ENCODE measurements around the gene KRTAP19-4.
"Not testable (repeated sequence)": the region's sequence is repeated elsewhere in the genome, so short reads cannot be mapped to it uniquely, and the experiment has no call there.

Gene KRTAP19-4, protein sequence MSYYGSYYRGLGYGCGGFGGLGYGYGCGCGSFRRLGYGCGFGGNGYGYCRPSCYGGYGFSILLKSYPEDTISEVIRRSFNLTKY

DNA sequence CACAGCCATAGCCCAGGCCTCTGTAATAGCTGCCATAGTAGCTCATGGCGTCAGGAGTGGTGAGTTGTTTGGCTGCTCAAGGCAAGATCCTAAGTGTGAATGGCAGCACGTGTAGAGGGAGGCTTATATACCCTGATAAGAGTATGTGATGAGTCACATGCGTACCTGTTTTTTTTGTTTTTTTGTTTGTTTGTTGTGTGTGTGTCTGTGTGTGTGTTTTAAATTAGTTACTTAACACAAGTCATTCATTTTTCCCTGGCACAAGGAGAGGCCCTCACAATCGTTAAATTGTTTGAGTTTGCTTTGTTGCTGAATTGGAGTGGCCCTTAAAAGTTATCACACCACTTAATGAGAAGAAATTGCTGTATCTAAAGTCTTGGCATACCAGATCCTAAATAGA lies at the start of gene KRTAP19-4:
TSS of gene KRTAP19-4 (minus strand) at position 101 of the 400 bp plus-strand sequence. CDS start at position 46, 55 bp downstream.
- DNase-seq (ENCODE audit: low read depth in 2 of 2), result no peak

DNA sequence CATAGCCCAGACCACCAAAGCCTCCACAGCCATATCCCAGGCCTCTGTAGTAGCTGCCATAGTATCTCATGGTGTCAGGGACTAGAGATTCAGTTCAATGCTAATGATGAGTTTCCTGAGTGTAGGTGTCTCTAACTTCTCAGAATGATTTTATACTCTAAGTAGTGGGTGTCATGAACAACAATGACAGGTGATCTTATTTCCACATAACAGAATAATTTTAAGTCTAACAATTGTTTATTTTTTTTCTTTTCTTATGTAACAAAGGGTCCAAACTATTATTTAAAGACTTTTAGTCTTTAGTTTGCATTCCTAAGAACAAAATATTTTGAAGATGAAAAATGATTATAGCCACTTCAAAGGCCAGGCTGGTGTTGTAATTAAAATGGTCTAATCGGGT lies 44.8 kb upstream of the KRTAP19-4 start, which contains the start of gene KRTAP19-6:
TSS of gene KRTAP19-6 (minus strand) at position 101 of the 400 bp plus-strand sequence. CDS start at position 70, 31 bp downstream.
- no peak for DNase-seq (ENCODE audit: low read depth in 2 of 2)

DNA sequence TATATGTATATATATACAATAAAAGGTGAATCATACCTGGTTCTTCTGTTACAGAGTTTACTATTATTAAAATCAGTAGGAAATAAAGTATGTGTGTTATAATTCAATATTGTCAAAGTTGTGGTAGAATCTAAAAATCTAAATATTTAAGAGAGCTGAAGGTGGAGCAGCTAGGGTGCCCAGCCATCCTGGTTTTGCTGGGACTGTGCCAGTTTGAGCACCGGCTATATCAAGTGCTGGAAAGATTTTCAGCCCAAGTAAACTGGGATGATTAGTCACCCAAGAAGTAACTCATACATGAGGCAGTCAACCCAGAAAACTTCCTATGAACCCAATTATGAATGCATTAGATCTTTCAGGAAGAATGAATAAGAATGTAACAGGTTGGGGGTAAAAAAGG lies 21.9 kb upstream of the KRTAP19-4 start:
- no peak for DNase-seq (ENCODE audit: low read depth in 2 of 2)

DNA sequence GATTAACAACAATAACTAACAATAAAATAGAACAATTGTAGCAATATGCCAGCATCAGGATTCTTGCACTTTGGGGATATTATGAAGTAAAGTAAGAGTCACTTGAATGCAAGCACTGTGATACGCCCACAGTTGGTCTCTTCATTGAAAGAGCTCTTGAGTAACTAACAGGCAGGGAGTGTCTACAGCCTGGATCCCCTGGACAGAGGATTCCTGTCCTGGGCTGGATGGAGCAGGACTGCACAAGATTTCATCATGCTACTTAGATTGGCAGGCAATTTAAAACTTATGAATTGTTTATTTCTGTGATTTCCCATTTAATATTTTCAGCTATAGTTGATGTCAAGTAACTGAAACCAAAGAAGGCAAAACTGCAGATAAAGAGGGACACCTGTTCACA lies 18.7 kb upstream of the KRTAP19-4 start:
- no peak for DNase-seq (ENCODE audit: low read depth in 2 of 2)

DNA sequence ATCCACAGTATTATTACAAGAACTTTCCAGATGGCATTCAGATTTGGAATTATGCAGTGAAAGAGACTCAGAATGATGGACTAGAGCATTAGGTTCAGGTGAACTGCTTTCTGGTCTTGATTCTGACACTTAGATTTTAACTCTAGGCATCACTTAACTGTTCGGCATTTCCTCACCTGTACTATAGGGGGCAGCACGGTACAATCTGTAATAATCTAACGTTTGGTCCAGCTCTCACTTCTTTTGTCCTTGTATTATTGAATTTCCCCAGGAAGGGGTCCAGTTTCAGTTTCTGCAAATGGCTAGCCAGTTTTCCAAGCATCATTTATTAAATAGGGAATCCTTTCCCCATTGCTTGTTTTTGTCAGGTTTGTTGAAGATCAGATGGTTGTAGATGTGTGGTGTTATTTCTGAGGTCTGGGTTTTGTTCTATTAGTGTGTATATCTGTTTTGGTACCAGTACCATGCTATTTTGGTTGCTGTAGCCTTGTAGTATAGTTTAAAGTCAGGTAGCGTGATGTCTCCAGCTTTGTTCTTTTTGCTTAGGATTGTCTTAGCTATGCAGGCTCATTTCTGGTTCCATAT lies 8.7 kb upstream of the KRTAP19-4 start:
- not testable (repeated sequence) for DNase-seq (ENCODE audit: low read depth in 2 of 2)

DNA sequence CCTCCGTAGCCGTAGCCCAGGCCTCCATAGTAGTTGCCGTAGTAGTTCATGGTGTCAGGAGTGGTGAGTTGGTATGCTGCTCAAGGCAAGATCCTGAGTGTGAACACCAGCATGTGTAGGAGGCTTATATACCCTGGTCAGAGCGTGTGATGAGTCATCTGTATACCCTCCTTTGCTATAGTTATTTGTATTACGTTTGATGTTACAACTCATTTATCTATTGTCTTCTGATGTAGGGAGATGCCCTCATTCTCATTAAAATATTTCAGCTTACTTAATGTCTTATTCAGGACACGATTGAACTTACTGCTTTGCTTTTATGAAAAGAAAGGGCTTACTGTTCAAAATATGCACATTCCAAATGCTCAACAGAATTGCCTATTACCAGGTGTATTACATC lies 5.1 kb upstream of the KRTAP19-4 start, which contains the start of gene KRTAP19-5:
TSS of gene KRTAP19-5 (minus strand) at position 101 of the 400 bp plus-strand sequence. CDS start at position 50, 51 bp downstream.
- DNase-seq (ENCODE audit: low read depth in 2 of 2), result no peak

DNA sequence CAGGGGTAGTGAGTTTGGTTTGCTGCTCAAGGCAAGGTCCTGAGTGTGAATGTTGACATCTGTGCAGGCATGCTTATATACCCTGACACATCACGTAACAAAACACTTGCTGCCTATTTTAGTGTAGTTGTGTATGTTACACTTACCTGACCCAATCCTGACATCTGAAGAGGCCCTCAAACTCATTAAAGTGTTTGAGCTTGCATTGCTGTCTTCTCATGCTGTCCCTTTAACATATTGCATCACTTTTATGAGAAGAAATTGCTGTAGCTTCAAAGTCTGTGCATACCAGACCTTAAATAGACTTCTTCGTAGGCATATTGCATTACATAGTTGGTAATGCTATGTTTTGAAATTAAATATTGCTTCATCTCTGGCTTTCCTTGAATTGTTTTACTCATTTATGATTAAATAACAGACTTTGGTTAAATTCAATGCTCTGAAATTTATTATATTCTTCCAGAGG lies 5.0 kb downstream of the KRTAP19-4 start, which contains the start of gene KRTAP19-3:
TSS of gene KRTAP19-3 (minus strand) at position 51 of the 466 bp plus-strand sequence. CDS start 56 bp downstream, outside the sequence.
- DNase-seq (ENCODE audit: low read depth in 2 of 2), result no peak

DNA sequence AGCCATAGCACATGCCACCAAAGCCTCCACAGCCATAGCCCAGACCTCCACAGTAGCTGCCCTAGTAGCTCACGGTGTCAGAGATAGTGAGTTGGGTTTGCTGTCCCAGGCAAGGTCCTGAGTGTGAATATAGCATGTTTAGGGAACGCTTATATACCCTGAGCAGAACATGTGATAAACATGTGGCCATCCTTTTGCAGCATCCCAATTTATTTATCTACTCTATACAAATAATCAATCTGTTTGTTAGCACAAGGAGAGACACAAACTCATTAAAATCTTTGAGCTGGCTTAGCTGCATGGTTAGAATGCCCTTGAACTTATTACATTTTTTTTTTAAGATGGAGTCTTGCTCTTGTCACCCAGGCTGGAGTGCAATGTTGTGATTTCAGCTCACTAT lies 9.6 kb downstream of the KRTAP19-4 start, which contains the start of gene KRTAP19-2:
TSS of gene KRTAP19-2 (minus strand) at position 101 of the 400 bp plus-strand sequence. CDS start at position 13, 88 bp downstream.
- DNase-seq (ENCODE audit: low read depth in 2 of 2), result no peak

DNA sequence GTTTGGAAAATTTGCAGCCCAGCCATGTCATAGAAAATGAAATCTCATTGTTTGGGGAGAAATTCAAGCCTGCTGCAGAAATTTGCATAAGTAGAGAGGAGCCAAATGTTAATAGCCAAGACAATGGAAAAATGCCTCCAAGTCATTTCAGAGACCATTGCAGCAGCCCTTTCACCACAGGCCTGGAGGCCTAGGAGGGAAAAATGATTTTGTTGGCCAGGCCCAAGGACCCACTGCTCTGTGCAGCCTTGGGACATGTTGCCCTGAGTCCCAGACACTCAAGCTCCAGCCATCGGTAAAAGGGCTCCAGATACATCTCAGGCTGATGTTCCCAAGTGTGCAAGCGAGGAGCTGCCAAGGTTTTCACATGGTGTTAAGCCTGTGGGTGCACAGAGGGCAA lies 10.8 kb downstream of the KRTAP19-4 start:
- no peak for DNase-seq (ENCODE audit: low read depth in 2 of 2)

DNA sequence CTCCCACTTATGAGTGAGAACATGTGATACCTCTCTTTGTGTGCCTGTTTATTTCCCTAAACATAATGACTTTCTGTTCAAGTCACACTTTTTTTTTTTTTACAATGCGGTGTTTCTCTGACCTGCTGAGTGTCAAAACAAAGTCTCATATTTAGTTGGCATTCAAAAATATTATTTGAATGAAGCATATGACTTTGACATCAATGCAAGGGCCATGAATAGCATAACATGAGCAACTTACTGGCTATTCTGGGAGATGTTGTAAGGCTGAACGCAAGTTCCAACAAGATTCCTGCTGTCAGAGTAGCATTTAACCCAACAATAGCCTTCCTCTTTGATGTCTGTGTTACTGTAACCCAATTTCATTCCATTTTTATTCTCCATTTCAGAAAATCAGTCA lies 14.8 kb downstream of the KRTAP19-4 start:
- no peak for DNase-seq (ENCODE audit: low read depth in 2 of 2)

DNA sequence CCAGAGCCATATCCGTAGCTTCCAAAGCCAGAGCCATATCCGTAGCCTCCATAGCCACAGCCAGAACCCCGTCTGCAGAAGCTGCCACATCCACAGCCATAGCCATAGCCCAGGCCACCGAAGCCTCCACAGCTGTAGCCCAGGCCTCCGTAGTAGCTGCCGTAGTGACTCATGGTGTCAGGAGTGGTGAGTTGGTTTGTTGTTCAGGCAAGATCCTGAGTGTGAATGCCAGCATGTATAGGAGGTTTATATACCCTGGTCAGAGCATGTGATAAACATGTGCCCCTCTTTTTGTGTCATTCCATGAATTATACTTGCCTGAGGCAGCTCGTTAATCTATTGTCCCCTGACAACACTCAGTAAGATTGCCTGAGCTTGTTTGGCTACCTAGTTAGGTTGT lies 16.8 kb downstream of the KRTAP19-4 start, which contains the start of gene KRTAP19-1:
TSS of gene KRTAP19-1 (minus strand) at position 223 of the 400 bp plus-strand sequence. CDS start at position 173, 50 bp downstream.
- no peak for DNase-seq (ENCODE audit: low read depth in 2 of 2)

DNA sequence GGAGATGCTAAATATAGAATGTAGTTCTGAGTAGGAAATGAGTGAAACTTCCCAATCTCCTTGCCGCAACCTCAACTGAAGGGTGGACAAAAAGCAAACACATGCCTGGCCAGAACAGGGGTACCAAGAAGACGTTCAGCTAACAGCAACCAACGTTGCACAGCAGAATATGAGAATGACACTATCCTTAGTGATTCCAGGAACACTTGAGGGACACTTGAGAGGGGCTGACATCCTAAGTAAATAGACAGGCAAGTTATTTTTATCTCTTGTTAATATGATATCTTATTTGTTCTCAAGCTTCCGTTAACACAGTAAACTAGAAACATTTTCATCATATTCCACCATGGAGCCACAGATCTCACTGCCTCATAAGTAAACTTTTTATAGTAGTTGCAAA lies 17.7 kb downstream of the KRTAP19-4 start:
- DNase-seq (ENCODE audit: low read depth in 2 of 2), result no peak

DNA sequence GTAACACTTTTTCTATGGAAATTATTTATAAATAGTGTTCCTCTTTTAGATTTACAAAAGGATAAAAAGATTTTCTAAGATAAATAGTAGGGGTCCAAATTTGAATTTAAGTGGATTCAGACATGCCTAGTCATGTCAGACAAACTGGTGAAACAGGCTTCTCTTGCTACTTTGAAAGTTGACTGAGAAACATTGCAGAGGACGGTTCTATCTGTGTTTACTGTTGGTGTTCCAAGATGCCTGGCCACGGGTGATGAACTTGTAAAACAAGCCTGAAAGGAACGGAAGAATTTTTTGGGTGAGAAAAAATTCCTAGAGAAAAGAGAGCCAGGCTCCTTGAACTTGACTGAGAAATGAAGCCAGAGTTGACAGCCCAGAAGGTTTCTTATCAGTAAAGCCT lies 19.0 kb downstream of the KRTAP19-4 start:
- no peak for DNase-seq (ENCODE audit: low read depth in 2 of 2)

DNA sequence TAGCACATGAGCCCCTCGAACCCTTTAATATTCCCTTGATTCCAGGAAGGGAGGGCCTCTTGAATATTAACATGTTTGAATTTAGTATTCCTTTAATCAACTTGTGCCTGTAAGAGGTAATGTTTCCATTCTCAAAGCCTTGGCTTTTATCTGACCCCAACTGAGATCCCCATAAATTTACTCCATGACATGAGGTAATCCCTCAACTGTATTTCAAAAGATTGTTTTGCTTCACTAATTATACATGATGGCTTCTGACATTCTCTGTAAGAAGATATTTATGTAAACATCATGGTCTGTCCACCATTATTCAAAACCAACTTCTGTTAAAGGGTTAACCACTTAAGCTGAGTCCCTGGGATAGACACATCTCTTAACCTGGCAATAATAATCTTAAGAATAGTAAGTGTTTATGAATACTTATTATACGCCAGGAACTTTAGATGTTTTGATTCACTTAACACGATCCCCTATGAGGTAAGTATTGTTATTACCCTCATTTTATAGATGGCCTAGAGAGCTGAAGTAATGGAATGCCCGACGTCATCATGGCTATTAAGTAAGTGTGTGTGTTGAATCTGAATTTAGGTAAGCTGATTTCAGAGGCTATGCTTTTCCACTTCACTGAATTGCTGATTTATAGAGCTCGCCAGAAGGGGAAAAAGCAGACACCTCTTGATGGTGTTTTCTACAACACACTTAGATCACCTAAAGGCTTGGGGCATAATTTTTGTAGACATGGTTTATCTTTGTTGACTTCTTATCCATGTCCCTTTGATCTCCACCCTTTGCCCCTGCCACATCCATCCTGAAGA lies 27.9 kb downstream of the KRTAP19-4 start:
- no peak for DNase-seq (ENCODE audit: low read depth in 2 of 2)

DNA sequence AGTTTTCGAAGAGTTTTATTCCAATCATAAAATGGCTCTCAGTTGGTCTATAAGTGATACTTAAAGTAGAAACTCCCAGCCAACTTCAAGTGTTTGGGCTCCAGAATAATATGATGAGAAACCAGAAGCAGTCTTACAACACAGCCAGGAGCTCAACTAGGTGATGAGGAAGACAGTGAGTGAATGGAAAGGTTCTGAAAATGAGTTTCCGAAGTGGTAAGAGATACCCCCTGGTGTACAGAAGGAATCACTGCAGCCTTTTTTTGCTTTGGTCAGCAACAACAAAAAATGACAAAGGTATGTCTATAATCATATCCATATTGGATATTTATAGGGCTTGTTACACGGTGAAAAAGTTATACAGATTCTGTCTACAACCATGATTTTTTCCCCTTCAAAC lies 33.3 kb downstream of the KRTAP19-4 start:
- no peak for DNase-seq (ENCODE audit: low read depth in 2 of 2)

DNA sequence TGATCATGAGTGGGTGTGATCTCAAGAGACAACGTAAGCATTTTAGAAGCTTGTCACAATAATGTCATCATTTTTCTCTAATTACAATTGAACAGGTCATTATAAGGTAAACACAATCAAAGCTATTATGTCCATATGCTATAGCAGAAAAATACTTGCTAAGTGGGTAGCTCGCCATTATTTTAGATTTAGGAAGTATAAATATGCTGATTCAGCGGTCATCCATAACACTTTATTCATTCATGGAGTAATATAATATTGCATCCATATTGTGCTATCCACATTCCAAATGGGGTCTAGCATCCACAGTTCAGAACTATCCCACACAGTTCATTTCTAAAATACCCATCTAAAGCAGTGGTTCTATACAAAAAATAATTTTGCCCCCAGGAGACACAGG lies 48.5 kb downstream of the KRTAP19-4 start:
- DNase-seq (ENCODE audit: low read depth in 2 of 2), result no peak

DNA sequence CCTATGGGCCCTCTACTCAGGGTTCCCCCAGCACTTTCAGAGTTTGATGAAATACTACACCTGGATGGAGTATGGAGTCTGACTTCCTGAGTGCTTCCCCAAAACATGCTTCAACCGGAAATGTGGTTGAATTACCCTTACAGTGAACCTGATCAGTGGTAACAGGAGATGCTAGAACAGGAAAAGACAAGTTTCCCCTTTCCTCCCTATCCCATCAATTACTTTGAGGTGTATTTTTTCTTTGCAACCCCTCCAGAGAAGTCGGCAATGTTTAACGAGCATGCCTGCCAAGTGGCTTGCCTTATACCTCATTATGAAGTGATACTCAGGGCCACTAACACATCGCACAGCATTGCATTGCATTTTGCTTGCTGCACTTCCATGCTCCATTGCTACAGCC lies 49.9 kb downstream of the KRTAP19-4 start:
- no peak for DNase-seq (ENCODE audit: low read depth in 2 of 2)
